Glutamatergic neuron (in vitro differentiated cells): Measurements from ENCODE around the gene NHS. TPM values are rescaled to one million over a fixed set of nuclear protein-coding genes. Genes with fewer than 3 reads are reported as not detected.

Experiments
- DNase-seq: peaks from one replicate; pipeline ENCODE4 v3.0.0; 2022
- H3K27ac Mint-ChIP-seq: one replicate; pipeline ENCODE4 v1.8.0; 2020; ENCODE audit warnings: mild to moderate bottlenecking, mixed read lengths, inconsistent platforms; ENCODE audit not compliant: unreplicated experiment
- H3K27me3 Mint-ChIP-seq: one replicate; pipeline ENCODE4 v1.8.0; 2020; ENCODE audit warnings: mild to moderate bottlenecking, moderate library complexity, mixed read lengths, inconsistent platforms; ENCODE audit not compliant: unreplicated experiment
- H3K36me3 Mint-ChIP-seq: one replicate; pipeline ENCODE4 v1.8.0; 2020; ENCODE audit warnings: mild to moderate bottlenecking, mixed read lengths, inconsistent platforms; ENCODE audit not compliant: unreplicated experiment
- H3K4me1 Mint-ChIP-seq: one replicate; pipeline ENCODE4 v1.8.0; 2020; ENCODE audit warnings: mild to moderate bottlenecking, low read depth, mixed read lengths, inconsistent platforms; ENCODE audit not compliant: unreplicated experiment
- H3K4me3 Mint-ChIP-seq: one replicate; pipeline ENCODE4 v1.8.0; 2020; ENCODE audit warnings: mild to moderate bottlenecking, mixed read lengths, inconsistent platforms; ENCODE audit not compliant: unreplicated experiment
- H3K9me3 Mint-ChIP-seq: one replicate; pipeline ENCODE4 v1.8.0; 2020; ENCODE audit warnings: mild to moderate bottlenecking, moderate library complexity, mixed read lengths, inconsistent platforms; ENCODE audit not compliant: unreplicated experiment
- total RNA-seq: library from RNA; stranded (reverse); fragmentation: NEBNext Ultra II Directional; extraction: Animal tissue kit (Norgen Biotek cat#: 25700); gene quantifications from one replicate; pipeline ENCODE4 v1.2.1, GENCODE V29; 2021; ENCODE audit not compliant: unreplicated experiment
- TF ChIP-seq, protein P1 (sequence below): fragments of 200-600 bp; sonication (generic); IDR thresholded peaks from one replicate; pipeline ENCODE4 v1.5.0; 2021; ENCODE audit not compliant: partially characterized antibody, unreplicated experiment

The NHS gene
- total RNA-seq, 1 donor from 2014 or later, result 9.1 TPM

DNA sequence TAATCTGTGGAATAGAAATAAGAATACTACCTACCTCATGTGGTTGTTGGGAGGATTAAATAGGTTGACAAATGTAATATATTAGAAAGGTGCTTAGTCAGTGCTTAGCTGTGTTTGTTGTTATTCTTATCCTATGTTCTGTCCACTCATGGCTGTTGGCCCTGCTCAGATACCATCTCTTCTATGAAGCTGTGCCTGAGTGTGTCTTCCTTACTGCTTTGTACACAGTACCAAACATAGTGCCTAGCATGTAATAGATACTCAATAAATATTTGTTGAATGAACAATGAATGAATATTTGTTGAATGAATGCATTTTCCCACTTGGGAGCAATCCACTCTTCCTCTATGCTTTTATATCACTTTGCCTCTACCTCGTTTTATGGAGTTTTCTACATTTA lies 57.2 kb downstream of the NHS start:
- H3K4me1 Mint-ChIP-seq, result no peaks in the 10 kb centered on the region
- TF ChIP-seq, protein P1, sequence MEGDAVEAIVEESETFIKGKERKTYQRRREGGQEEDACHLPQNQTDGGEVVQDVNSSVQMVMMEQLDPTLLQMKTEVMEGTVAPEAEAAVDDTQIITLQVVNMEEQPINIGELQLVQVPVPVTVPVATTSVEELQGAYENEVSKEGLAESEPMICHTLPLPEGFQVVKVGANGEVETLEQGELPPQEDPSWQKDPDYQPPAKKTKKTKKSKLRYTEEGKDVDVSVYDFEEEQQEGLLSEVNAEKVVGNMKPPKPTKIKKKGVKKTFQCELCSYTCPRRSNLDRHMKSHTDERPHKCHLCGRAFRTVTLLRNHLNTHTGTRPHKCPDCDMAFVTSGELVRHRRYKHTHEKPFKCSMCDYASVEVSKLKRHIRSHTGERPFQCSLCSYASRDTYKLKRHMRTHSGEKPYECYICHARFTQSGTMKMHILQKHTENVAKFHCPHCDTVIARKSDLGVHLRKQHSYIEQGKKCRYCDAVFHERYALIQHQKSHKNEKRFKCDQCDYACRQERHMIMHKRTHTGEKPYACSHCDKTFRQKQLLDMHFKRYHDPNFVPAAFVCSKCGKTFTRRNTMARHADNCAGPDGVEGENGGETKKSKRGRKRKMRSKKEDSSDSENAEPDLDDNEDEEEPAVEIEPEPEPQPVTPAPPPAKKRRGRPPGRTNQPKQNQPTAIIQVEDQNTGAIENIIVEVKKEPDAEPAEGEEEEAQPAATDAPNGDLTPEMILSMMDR, result no peak
- H3K4me3 Mint-ChIP-seq, result no peak overlapping the region
- no peaks in the 10 kb centered on the region for H3K27me3 Mint-ChIP-seq
- no peaks in the 10 kb centered on the region for H3K9me3 Mint-ChIP-seq
- H3K36me3 Mint-ChIP-seq, result no peaks in the 10 kb centered on the region
- DNase-seq, result no peak
- H3K27ac Mint-ChIP-seq, result no peak overlapping the region

DNA sequence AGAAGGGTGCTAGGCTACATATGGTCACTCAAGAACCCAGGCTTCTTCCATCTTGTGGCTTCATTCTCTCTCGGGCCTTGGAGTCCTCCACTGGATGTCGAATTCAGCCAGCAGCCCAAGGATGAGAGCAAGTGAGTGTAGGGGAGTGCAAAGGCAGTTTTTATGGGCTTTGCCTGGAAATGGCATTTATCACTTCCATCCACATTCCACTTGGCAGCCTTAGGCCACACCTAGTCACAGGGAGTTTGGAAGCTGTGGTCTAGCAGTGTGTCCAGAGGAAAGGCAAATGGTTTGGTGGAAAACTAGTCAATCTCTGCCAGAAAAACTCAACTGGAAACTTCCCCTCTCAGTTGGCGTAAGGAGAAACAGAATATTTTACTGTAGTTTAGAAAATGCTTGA lies 59.0 kb downstream of the NHS start:
- no peaks in the 10 kb centered on the region for H3K36me3 Mint-ChIP-seq
- DNase-seq, result no peak
- TF ChIP-seq, protein P1, result no peak
- no peaks in the 10 kb centered on the region for H3K4me1 Mint-ChIP-seq
- no peaks in the 10 kb centered on the region for H3K9me3 Mint-ChIP-seq
- no peak overlapping the region for H3K4me3 Mint-ChIP-seq
- H3K27ac Mint-ChIP-seq, result no peak overlapping the region
- no peaks in the 10 kb centered on the region for H3K27me3 Mint-ChIP-seq

DNA sequence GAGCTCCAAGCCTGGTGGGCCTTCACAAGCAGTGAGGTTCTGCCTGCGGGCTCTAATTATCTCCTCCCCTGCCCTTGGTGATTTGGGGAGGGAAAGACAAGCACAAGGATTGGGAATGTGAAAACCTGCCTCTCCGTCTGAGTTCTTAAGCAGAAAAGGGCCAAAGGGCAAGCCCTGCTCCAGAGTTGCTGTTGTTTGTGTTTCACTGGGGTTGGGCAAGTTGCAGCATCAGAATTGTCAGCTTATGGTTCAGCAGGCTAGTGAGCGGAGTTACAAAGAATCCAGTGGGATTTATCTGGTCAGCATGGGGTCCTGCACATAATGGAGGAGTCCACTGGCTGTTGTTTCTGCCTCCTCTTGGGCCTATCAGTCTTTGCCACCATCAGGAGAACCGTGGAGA lies 60.5 kb downstream of the NHS start:
- no peak overlapping the region for H3K4me3 Mint-ChIP-seq
- H3K27me3 Mint-ChIP-seq, result no peaks in the 10 kb centered on the region
- no peaks in the 10 kb centered on the region for H3K4me1 Mint-ChIP-seq
- H3K9me3 Mint-ChIP-seq, result no peaks in the 10 kb centered on the region
- H3K36me3 Mint-ChIP-seq, result no peaks in the 10 kb centered on the region
- no peak for DNase-seq
- no peak overlapping the region for H3K27ac Mint-ChIP-seq
- TF ChIP-seq, protein P1, result no peak

DNA sequence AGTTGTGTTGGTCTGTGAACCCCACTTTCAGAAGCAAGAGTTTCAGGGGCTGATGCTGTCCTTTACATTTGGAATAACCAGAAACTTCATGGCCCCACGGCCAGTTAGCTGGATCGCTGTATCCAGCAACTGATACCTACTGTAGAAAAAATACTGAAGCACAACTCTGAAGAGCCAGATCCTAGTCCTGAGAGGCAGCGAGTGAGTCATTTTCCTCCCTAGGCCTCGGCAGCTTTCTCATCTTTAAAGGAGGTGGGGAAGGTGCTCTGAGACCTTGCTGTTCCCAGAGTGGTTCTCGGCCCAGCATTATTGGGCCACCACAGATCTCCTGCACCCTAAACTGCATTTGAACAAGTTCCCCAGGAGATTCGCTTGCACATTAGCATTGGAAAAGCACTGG lies 63.2 kb downstream of the NHS start:
- Mint-ChIP-seq H3K9me3 (no peaks in the 10 kb centered on the region), H3K27ac (no peak overlapping the region), H3K4me1 (no peaks in the 10 kb centered on the region), H3K27me3 (no peaks in the 10 kb centered on the region), H3K4me3 (no peak overlapping the region), H3K36me3 (no peaks in the 10 kb centered on the region)
- no peak for DNase-seq
- TF ChIP-seq, protein P1, result no peak

DNA sequence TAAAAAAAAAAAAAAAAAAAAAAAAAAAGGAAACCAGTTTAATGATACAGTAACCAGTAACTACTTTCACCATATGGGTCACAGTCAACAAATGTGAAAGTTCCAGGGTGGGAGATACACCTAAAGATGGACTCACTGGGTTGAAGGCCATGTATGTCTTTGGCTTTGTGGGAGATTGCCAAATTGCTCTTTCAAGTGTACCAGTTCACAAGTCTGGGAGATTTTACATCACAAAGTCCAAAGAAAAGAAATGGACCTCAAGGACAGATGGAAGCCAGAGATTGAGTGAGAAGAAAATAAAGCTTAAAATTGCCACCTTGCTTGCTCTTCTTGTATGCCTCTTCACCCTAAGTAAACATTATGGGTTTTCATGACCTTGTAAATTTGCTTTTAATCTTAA lies 65.3 kb downstream of the NHS start:
- DNase-seq, result no peak
- Mint-ChIP-seq H3K9me3 (no peaks in the 10 kb centered on the region), H3K27me3 (no peaks in the 10 kb centered on the region), H3K4me1 (peaks cover 1% of the 10 kb centered on the region), H3K36me3 (no peaks in the 10 kb centered on the region), H3K4me3 (no peak overlapping the region), H3K27ac (no peak overlapping the region)
- TF ChIP-seq, protein P1, result no peak
